Upper lobe of left lung (tissue), 6 donors: ENCODE measurements around the gene KCNH1. TPM values are rescaled to one million over a fixed set of nuclear protein-coding genes. Genes with fewer than 3 reads are reported as not detected.

ENCODE experiments used
- ATAC-seq, 2 donors: fragments of 200-7000 bp; cut with Tn5 transposase; one replicate each; pipeline ENCODE4 v1.9.1; 2022; ENCODE audit warnings: mild to moderate bottlenecking in 2 of 2, moderate library complexity in 2 of 2; ENCODE audit not compliant: low FRiP score in 2 of 2
- DNase-seq, 2 donors: peaks; one replicate each; pipeline ENCODE4 v3.0.0-alpha.2; 2019 to 2020
- H3K27ac ChIP-seq, 4 donors: fragments of 200-600 bp; sonication (generic); one replicate each; pipeline ENCODE4 v1.5.1; 2016 to 2019
- H3K27me3 ChIP-seq, 4 donors: fragments of 200-600 bp; sonication (generic); one replicate each; pipeline ENCODE4 v1.5.1; 2017 to 2019
- H3K36me3 ChIP-seq, 4 donors: fragments of 200-600 bp; sonication (generic); one replicate each; pipeline ENCODE4 v1.5.1; 2016 to 2019
- H3K4me1 ChIP-seq, 4 donors: fragments of 200-600 bp; sonication (generic); one replicate each; pipeline ENCODE4 v1.5.1; 2018 to 2019
- H3K4me3 ChIP-seq, 4 donors: fragments of 200-600 bp; sonication (generic); one replicate each; pipeline ENCODE4 v1.5.1; 2017 to 2019; ENCODE audit warnings: mild to moderate bottlenecking in 2 of 4, moderate library complexity in 1 of 4
- H3K9me3 ChIP-seq, 4 donors: fragments of 200-600 bp; sonication (generic); one replicate each; pipeline ENCODE4 v1.5.1; 2018 to 2019
- CTCF ChIP-seq, 6 experiments: fragments of 450-650 bp in 4 of 6; fragments of 200-600 bp in 2 of 6; sonication (generic) in 2 of 6; IDR thresholded peaks; one replicate each; pipeline ENCODE4 v1.5.1; 2016 to 2019; ENCODE audit warnings: antibody characterized with exemption in 6 of 6
- EP300 ChIP-seq, 4 donors: sonication (generic); formaldehyde crosslinking; IDR thresholded peaks; one replicate each; pipeline ENCODE4 v1.5.1; 2017; ENCODE audit warnings: antibody characterized with exemption in 4 of 4, control low read depth in 2 of 4
- POLR2A ChIP-seq, 4 donors: fragments of 450-650 bp; IDR thresholded peaks; one replicate each; pipeline ENCODE4 v1.5.1; 2016 to 2017; ENCODE audit warnings: antibody characterized with exemption in 4 of 4, mild to moderate bottlenecking in 2 of 4
- POLR2AphosphoS5 ChIP-seq, 2 donors: sonication (generic); formaldehyde crosslinking; IDR thresholded peaks; one replicate each; pipeline ENCODE4 v1.5.1; 2017; ENCODE audit warnings: antibody characterized with exemption in 2 of 2
- WGBS, 2 donors: methylation state at CpG; one replicate each; pipeline ENCODE4 v1.1.5; 2017 to 2018; 5-methylcytosine and 5-hydroxymethylcytosine counted together
- total RNA-seq, 6 donors: library from RNA; depleted of rRNA in 4 of 6; stranded (reverse); fragments of >200 nt in 4 of 6; gene quantifications; one replicate each; pipeline versions ENCODE4 v1.1.0 to v1.2.1, GENCODE V29; 2016 to 2021
- donor health status: DM: no; HTN: no; CAD: no; lungs with moderate emphysema.
- donor health status: DM: no; HTN: yes; CAD: no; lungs with severe emphysema.

KCNH1 gene
- total RNA-seq, 6 donors from 2014 or later: 0.09 TPM; not detected in 5

GRCh38 chr1:210677533-210677932, 456.4 kb downstream of the KCNH1 start:
- TF ChIP-seq EP300 (IDR thresholded peaks at IDR 0.05) (no peak), POLR2AphosphoS5 (IDR thresholded peaks at IDR 0.05) (no peak), CTCF (IDR thresholded peaks at IDR 0.05) (no peak), POLR2A (IDR thresholded peaks at IDR 0.05) (no peak)
- Histone ChIP-seq H3K27ac (no peak overlapping the region), H3K9me3 (no peaks in the 10 kb centered on the region), H3K27me3 (no peaks in the 10 kb centered on the region), H3K36me3 (no peaks in the 10 kb centered on the region), H3K4me3 (no peak overlapping the region), H3K4me1 (no peaks in the 10 kb centered on the region)
- ATAC-seq (no peak), DNase-seq (no peak)
- 80 to 90% methylated on average over 4 of the region's 4 CpGs for WGBS, 2 donors

GRCh38 chr1:210676539-210676938, 457.4 kb downstream of the KCNH1 start:
- H3K4me3 ChIP-seq: no peak overlapping the region
- H3K27me3 ChIP-seq: no peaks in the 10 kb centered on the region
- DNase-seq (no peak), ATAC-seq (no peak)
- WGBS, 2 donors: 90 to 98% methylated on average over 3 of the region's 3 CpGs
- no peaks in the 10 kb centered on the region for H3K9me3 ChIP-seq
- no peak overlapping the region for H3K27ac ChIP-seq
- TF ChIP-seq POLR2A (IDR thresholded peaks at IDR 0.05) (no peak), EP300 (IDR thresholded peaks at IDR 0.05) (no peak), CTCF (IDR thresholded peaks at IDR 0.05) (no peak), POLR2AphosphoS5 (IDR thresholded peaks at IDR 0.05) (no peak)
- no peaks in the 10 kb centered on the region for H3K36me3 ChIP-seq
- no peaks in the 10 kb centered on the region for H3K4me1 ChIP-seq

GRCh38 chr1:210674151-210674550, 459.8 kb downstream of the KCNH1 start:
- no peaks in the 10 kb centered on the region for H3K9me3 ChIP-seq
- DNase-seq (no peak), ATAC-seq (no peak)
- H3K27me3 ChIP-seq: no peaks in the 10 kb centered on the region
- H3K27ac ChIP-seq: no peak overlapping the region
- no peaks in the 10 kb centered on the region for H3K36me3 ChIP-seq
- 72 to 94% methylated on average over 3 of the region's 3 CpGs for WGBS, 2 donors
- H3K4me3 ChIP-seq: no peak overlapping the region
- TF ChIP-seq EP300 (IDR thresholded peaks at IDR 0.05) (no peak), POLR2A (IDR thresholded peaks at IDR 0.05) (no peak), POLR2AphosphoS5 (IDR thresholded peaks at IDR 0.05) (no peak), CTCF (IDR thresholded peaks at IDR 0.05) (no peak)
- H3K4me1 ChIP-seq: no peaks in the 10 kb centered on the region

GRCh38 chr1:210669951-210670350, 464.0 kb downstream of the KCNH1 start:
- no peaks in the 10 kb centered on the region for H3K9me3 ChIP-seq
- H3K27me3 ChIP-seq: no peaks in the 10 kb centered on the region
- no peak overlapping the region for H3K27ac ChIP-seq
- no peak overlapping the region for H3K4me3 ChIP-seq
- H3K36me3 ChIP-seq: no peaks in the 10 kb centered on the region
- no peak for DNase-seq
- ATAC-seq: peak in 1 of 2 donors; percentile 16
- TF ChIP-seq EP300 (IDR thresholded peaks at IDR 0.05): no peak
- no peak for TF ChIP-seq POLR2AphosphoS5 (IDR thresholded peaks at IDR 0.05)
- TF ChIP-seq CTCF (IDR thresholded peaks at IDR 0.05): no peak
- no peak for TF ChIP-seq POLR2A (IDR thresholded peaks at IDR 0.05)
- no peaks in the 10 kb centered on the region for H3K4me1 ChIP-seq

- 53 to 62% methylated on average over 6 to 7 of the region's 7 CpGs for WGBS, 2 donors
- Histone ChIP-seq H3K4me1 (no peaks in the 10 kb centered on the region), H3K36me3 (no peaks in the 10 kb centered on the region), H3K27ac (no peak overlapping the region), H3K9me3 (no peaks in the 10 kb centered on the region), H3K27me3 (no peaks in the 10 kb centered on the region), H3K4me3 (no peak overlapping the region)
- ATAC-seq: peak in 1 of 2 donors; percentile 30
- TF ChIP-seq CTCF (IDR thresholded peaks at IDR 0.05) (no peak), POLR2A (IDR thresholded peaks at IDR 0.05) (no peak), EP300 (IDR thresholded peaks at IDR 0.05) (no peak), POLR2AphosphoS5 (IDR thresholded peaks at IDR 0.05) (no peak)
- no peak for DNase-seq
These were observed 470.0 kb downstream of the KCNH1 start for GRCh38 chr1:210663730-210664573.
